ENCODE results near the gene DHX38. TPM values are rescaled to one million over a fixed set of nuclear protein-coding genes. Genes with fewer than 3 reads are reported as not detected.

DHX38 gene
- total RNA-seq, 4 donors from 2014 or later: 37.6 to 60.8 (median 52.8) TPM

DNA sequence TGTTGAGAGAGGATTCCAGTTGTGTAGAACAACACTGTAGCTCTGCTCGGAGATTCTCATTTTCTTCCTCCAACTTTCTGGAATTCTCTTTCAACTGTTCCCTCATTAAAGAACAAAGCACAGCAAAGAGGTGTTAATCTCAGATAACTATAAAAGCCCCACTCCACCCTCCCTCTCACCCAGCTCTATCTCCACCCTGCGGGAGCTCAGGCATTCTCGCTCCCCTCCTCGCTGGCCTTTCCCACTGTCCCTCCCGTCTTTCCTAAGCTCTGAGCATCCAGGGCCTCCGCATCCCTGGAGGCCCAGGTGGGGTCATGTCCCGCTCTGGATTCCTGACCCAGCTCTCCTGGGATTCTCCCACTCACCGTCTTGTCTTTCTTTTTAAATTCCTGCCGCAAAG is 35.1 kb downstream of the DHX38 start:
- no peak overlapping the region for H3K27ac ChIP-seq
- 68 to 86% methylated on average over 4 to 9 of the region's 9 CpGs for WGBS, 2 donors (ENCODE audit: low coverage in 1 of 2)
- peaks cover 0 to 11% (median 5%) of the 10 kb centered on the region in 4 donors for H3K4me1 ChIP-seq
- in situ Hi-C loops (cut with MboI; ENCODE audit: low pct_ligation_motif_present in 1 of 4, low pct_unique_long_range_greater_than_20kb in 1 of 4, low sequenced_read_pairs in 3 of 4) (loop anchor here in 2 of 4 donors (10.0 to 25.0 kb wide), 2 partner anchors 334 to 336 kb away; no protein-coding TSS in a partner anchor), intact Hi-C loops (cut with DNase I; ENCODE audit: low total_unique reads) (no loop called here)
- no peak for DNase-seq
- no peaks in the 10 kb centered on the region for H3K36me3 ChIP-seq
- H3K27me3 ChIP-seq: no peaks in the 10 kb centered on the region
- H3K4me3 ChIP-seq: no peak overlapping the region
- TF ChIP-seq EP300 (IDR thresholded peaks at IDR 0.05; ENCODE audit: low read depth) (no peak), POLR2A (IDR thresholded peaks at IDR 0.05) (no peak), POLR2AphosphoS5 (IDR thresholded peaks at IDR 0.05) (no peak), CTCF (IDR thresholded peaks at IDR 0.05) (no peak)
- H3K9me3 ChIP-seq: no peaks in the 10 kb centered on the region

DNA sequence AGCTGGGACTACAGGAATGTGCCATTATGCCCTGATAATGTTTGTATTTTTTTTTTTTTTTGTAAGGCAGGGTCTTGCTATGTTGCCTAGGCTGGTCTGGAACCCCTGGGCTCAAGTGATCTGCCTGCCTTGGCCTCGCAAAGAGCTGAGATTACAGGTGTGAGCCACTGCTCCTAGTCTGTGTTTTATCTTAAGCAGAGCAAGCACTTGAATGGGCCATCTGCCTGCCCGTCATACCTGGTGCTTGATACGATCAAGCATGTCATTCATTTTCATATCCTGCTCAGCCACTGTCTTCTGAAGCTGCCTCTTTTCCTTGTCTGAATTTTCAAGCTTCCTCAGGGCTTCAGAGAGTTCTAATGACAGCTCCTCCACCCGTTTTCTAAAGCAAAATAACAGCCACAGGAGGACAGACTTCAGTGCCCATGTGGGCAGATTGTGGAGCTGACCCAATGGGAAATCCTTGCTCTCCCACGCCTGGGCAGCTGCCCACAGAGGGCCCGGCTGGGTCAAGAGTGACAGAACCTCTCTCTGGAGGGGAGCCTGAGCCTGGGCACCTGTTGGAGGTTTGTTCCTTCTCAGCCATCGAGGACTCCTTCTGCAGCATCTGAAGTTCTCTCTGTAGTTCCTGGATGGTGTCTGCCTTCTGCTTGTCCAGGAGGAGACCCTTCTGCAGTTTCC is 36.5 kb downstream of the DHX38 start:
- no peak for DNase-seq
- no peak overlapping the region for H3K4me3 ChIP-seq
- in situ Hi-C loops (cut with MboI; ENCODE audit: low pct_ligation_motif_present in 1 of 4, low pct_unique_long_range_greater_than_20kb in 1 of 4, low sequenced_read_pairs in 3 of 4) (loop anchor here in 2 of 4 donors (10.0 to 25.0 kb wide), 2 partner anchors 332 to 335 kb away; no protein-coding TSS in a partner anchor), intact Hi-C loops (cut with DNase I; ENCODE audit: low total_unique reads) (no loop called here)
- H3K27me3 ChIP-seq: no peaks in the 10 kb centered on the region
- H3K4me1 ChIP-seq: peaks cover 0 to 9% (median 3%) of the 10 kb centered on the region in 4 donors
- no peak for TF ChIP-seq EP300 (IDR thresholded peaks at IDR 0.05; ENCODE audit: low read depth)
- TF ChIP-seq POLR2AphosphoS5 (IDR thresholded peaks at IDR 0.05): no peak
- no peak for TF ChIP-seq CTCF (IDR thresholded peaks at IDR 0.05)
- no peak for TF ChIP-seq POLR2A (IDR thresholded peaks at IDR 0.05)
- no peak overlapping the region for H3K27ac ChIP-seq
- no peaks in the 10 kb centered on the region for H3K9me3 ChIP-seq
- 40 to 79% methylated on average over 1 to 7 of the region's 7 CpGs for whole genome bisulfite sequencing, 2 donors (ENCODE audit: low coverage in 1 of 2)
- no peaks in the 10 kb centered on the region for H3K36me3 ChIP-seq

GRCh38 chr16:72131036-72131435 is 37.4 kb downstream of the DHX38 start:
- Histone ChIP-seq H3K4me3 (no peak overlapping the region), H3K36me3 (no peaks in the 10 kb centered on the region), H3K27me3 (no peaks in the 10 kb centered on the region), H3K9me3 (no peaks in the 10 kb centered on the region), H3K4me1 (no peaks in the 10 kb centered on the region), H3K27ac (no peak overlapping the region)
- DNase-seq: no peak
- WGBS, 2 donors (ENCODE audit: low coverage in 1 of 2): 66 to 81% methylated on average over 6 of the region's 6 CpGs
- TF ChIP-seq EP300 (IDR thresholded peaks at IDR 0.05; ENCODE audit: low read depth) (no peak), POLR2AphosphoS5 (IDR thresholded peaks at IDR 0.05) (no peak), POLR2A (IDR thresholded peaks at IDR 0.05) (no peak), CTCF (IDR thresholded peaks at IDR 0.05) (no peak)
- intact Hi-C loops (cut with DNase I; ENCODE audit: low total_unique reads): no loop called here
- in situ Hi-C loops (cut with MboI; ENCODE audit: low pct_ligation_motif_present in 1 of 4, low pct_unique_long_range_greater_than_20kb in 1 of 4, low sequenced_read_pairs in 3 of 4): loop anchor here in 1 of 4 donors (25.0 kb wide), 1 partner anchor 331 kb away; no protein-coding TSS in a partner anchor

DNA sequence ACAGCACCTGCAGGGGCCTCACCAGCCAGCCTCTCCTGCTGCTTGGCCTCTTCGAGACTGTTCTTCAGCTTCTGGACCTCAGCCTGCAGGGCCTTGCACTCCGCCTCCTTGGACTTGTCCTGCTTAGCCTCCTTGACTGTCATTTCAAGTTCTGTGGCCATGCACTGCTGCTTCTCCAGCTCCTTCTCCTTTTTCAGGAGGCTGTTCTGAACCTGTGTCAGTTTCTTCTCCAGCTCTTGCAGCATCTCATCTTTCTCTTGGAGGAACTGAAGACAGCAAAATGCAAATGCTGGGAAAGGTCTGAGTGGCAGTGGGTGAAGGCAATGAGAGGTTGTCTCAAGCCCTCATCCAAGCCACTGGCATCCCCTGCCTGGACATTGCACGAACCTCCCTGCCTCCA is 39.1 kb downstream of the DHX38 start:
- H3K27ac ChIP-seq: no peak overlapping the region
- 78% methylated on average over 3 of the region's 3 CpGs; no CpG with 5 or more reads in 1 of the 2 donors for WGBS, 2 donors (ENCODE audit: low coverage in 1 of 2)
- no peak overlapping the region for H3K4me3 ChIP-seq
- DNase-seq: no peak
- H3K9me3 ChIP-seq: no peaks in the 10 kb centered on the region
- no peaks in the 10 kb centered on the region for H3K36me3 ChIP-seq
- H3K27me3 ChIP-seq: no peaks in the 10 kb centered on the region
- TF ChIP-seq CTCF (IDR thresholded peaks at IDR 0.05) (no peak), EP300 (IDR thresholded peaks at IDR 0.05; ENCODE audit: low read depth) (no peak)
- no peaks in the 10 kb centered on the region for H3K4me1 ChIP-seq
- in situ Hi-C loops (cut with MboI; ENCODE audit: low pct_ligation_motif_present in 1 of 4, low pct_unique_long_range_greater_than_20kb in 1 of 4, low sequenced_read_pairs in 3 of 4) (loop anchor here in 1 of 4 donors (25.0 kb wide), 1 partner anchor 330 kb away; no protein-coding TSS in a partner anchor), intact Hi-C loops (cut with DNase I; ENCODE audit: low total_unique reads) (no loop called here)

All from transverse colon (tissue), 4 donors.